HG03095 (cell line): Measurements from ENCODE around the gene SPATS2L.

Experiments
- ATAC-seq: cut with Tn5 transposase; IDR thresholded peaks from one replicate; pipeline ENCODE4 v1.9.1; 2021; ENCODE audit warnings: moderate library complexity; ENCODE audit not compliant: unreplicated experiment

Gene SPATS2L

DNA sequence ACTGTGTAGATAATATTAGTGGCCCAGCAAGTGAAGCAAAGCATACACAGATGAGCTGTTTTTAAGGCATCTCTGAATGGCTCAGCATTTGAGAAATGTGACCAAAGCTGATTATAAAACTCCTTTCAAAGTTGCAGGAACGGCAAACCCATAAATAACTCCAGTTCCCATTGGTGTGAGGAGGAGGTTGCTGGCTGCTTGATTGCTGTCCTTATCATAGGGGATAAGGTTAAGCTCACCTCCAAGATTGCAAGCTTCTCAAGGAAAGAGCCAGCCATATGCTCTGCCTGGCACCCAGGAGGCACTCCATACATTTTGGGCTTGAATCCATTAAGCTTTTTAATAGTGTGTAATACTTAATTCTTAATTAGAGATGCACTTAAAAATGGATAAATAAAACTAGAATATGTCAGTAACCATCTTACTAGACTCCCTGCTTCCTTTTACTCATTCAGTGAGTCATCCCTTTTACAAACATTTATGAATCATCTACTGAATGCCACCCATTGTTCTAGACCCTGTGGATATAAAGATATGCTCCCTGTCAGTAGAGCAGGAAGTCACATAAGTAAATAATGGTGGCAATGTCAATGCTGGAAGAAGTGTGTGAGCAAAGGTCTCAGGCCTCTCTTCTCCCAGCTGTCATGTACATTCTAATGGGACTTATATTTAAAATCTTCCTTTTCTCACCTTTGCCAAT lies 99.3 kb downstream of the SPATS2L start:
- peak; percentile 43 for ATAC-seq

- peak; percentile 53 for ATAC-seq
Measured at GRCh38 chr2:200406379-200406778, 99.9 kb downstream of the SPATS2L start.

- no peak for ATAC-seq
Measured at GRCh38 chr2:200408428-200409316, 102.2 kb downstream of the SPATS2L start.

DNA sequence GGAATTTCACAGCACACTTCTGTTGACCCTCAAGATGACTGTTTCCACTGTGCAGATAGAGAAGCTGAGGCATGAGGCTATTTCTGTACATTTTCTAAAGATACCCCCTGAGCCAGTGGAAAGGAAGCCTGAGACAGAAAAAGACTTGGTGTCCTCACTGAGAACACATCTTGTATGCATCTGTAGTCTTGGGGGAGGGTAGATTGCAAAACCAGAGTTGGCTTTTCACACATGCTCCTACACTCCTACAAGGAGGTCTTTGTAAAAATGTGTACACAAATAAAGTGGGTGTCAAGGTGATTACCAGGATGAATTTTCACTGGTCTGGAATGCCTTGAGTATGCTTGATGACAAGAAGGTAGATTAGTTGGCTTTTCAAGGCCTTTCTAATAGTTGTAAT lies 105.3 kb downstream of the SPATS2L start:
- ATAC-seq = no peak

DNA sequence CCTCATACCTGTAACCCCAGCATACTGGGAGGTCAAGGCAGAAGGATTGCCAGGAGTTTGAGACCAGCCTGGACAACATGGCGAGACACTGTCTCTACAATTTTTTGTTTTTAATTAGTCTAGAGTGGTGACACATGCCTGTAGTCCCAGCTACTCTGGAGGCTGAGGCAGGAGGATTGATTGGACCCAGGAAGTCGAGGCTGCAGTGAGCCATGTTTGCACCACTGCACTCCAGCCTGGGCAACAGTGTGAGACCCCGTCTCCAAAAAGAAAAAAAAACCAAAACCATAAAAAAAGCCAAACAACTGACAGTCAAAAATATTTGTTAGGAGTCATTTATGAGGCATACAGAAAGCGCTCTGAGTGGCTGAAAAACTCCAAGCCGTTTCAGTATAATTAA lies 107.9 kb downstream of the SPATS2L start:
- ATAC-seq = no peak

- ATAC-seq = no peak
Measured at GRCh38 chr2:200415455-200415854, 109.0 kb downstream of the SPATS2L start.

DNA sequence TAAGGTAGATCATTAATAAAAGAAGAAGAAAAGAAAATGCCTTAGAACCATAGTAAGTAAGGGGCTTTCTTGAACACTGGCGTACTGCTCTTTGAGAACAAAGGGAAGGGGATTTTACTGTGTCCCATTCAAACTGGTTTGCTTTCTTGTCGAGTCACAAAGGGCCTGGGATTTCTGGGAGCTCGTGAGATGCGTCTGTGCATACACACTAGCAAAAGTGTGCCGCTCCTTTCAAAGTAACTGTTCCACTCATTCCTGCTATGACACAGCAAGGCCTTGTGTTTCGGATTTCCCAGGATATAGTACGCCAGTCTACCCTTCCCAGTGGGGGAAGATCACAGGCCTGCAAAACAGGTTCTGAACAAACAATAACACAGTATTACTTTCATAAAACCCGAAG lies 110.4 kb downstream of the SPATS2L start:
- no peak for ATAC-seq

DNA sequence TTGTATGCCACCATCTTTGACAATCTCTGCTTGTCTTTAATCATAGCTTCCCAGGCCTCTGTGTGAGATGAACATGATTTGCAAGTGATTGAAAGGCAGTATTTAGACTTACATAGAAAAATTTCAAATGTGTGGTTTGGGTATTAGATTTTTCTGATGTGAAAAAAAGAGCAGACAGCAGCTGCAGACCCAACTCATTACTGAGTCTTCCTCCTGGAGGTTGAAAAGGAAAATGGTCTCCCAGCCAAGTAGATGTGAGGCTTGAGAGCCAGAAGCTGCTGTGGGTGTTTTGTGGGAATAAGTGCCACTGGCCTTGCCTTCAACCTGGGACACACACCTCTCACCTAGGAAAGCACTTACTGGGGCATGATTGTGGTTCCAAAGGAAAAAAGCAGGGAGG lies 110.9 kb downstream of the SPATS2L start:
- no peak for ATAC-seq

DNA sequence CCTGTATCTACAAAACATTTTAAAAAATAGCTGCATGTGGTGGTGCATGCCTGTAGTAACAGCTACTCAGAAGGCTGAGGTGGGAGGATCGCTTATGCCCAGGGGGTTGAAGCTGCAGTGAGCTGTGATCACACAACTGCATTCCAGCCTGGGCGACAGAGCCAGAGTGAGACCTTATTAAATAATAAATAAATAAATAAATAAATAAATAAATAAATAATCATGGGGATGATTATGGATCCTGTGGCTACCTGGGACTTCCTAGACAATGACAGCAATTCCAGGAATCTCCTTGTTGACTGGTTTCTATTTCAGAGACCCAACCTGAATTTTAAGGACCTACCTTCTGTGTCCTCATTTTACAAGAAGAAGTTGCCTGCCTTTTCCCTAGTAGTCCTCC lies 111.9 kb downstream of the SPATS2L start:
- ATAC-seq = no peak

- ATAC-seq = no peak
Measured at GRCh38 chr2:200419325-200419724, 112.8 kb downstream of the SPATS2L start.

DNA sequence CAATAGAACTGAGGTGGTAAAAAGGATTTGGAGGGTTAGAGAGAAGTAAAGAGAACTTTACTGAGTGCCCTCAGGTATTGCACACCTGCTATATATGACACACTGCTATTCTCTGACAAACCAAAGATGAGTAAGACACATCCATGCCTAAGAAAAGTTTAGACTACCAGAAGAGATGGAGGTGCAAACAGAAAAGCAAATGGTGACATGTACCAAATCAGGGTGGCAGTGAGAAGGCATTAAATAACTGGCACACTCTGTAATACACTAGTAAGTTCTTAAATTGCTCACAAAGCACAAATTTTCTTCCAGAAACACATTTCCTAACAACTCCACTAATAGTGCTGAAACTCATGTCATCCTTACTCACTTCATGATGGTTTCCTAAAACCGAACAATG lies 114.8 kb downstream of the SPATS2L start:
- no peak for ATAC-seq

GRCh38 chr2:200422071-200422470 lies 115.6 kb downstream of the SPATS2L start:
- no peak for ATAC-seq

DNA sequence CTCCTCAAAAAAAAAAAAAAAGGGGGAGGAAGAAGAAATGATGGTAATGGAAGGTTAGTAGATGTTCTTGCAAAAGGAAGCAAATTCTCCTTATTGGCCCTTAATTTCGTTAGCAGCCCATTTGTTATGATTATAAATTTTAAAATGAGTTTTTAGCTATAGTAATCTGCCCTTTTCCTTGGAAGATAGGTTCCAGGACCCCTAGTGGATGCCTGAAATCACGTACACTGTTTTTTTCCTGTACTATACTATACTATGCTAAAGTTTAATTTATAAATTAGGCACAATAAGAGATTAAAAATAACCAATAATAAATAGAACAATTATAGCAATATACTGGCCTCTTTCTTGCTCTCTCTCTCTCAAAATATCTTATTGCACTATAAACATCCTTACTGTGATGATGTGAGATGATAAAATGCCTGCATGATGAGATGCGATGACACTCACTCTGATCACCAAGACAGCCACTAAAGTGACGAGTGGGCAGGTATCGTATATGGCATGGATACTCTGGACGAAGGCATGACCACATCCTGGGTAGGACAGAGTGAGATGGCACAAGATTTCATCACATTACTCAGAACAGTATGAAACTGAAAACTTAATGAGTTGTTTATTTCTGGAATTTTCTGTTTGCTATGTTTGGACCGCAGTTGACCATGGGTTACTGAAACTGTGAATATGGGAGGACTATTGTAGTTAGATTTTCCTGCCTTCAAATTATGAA lies 116.2 kb downstream of the SPATS2L start:
- ATAC-seq = no peak

- ATAC-seq = no peak
Measured at GRCh38 chr2:200423541-200423940, 117.0 kb downstream of the SPATS2L start.

GRCh38 chr2:200425026-200425821 lies 118.7 kb downstream of the SPATS2L start:
- ATAC-seq = no peak

DNA sequence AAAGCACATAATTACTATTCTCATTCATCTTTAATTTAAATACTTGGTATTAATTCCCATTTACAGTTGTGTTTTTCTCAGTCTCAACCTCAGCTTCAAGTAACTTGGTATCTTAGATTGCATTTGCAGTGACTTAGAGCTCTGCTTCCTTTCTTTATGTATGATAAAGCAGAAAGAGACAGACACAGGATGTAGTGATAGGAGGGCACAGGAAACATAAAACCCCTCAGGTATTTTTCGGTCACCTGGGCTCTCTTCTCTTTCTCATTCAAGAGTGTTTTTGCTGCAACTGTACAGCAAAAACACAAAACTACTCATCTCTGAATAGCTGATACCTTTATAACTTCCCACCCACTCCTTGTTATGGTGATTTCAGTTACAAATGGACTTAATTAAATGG lies 120.3 kb downstream of the SPATS2L start:
- ATAC-seq = no peak

GRCh38 chr2:200428961-200429665 lies 122.6 kb downstream of the SPATS2L start:
- ATAC-seq = peak; percentile 77

- no peak for ATAC-seq
Measured at GRCh38 chr2:200430017-200430416, 123.5 kb downstream of the SPATS2L start.

DNA sequence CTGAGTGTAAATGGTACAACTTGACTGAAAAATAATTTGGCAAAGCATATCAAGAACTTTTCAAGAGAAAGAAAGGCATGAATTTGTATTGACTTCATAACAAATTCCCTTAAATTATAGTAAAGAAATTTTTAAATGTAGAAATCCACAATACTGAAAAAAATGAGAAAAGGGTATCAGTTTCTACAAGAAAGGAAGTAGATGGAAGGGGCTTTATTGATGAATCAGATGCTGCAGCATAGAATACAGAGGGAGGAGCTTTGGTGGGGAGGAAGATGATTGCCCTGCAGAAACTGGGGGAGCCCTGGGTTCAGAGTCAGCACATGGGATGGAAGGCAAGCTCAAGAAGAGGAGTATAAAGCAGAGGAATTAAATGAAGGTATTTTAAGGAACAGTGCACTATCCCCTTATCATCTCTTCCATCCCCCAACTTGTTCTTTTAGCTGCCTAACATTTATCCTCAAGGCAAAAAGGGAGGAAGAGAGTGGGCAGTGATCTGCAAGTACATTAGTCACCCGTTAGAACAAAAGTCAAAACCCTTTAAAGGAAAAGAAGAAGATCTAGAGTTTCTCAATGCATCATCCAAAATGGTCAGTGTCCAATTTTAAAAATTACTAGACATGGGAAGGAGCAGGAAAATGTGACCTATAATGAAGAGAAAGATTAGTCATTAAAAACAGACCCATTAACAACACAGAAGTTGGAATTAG lies 125.7 kb downstream of the SPATS2L start:
- no peak for ATAC-seq

DNA sequence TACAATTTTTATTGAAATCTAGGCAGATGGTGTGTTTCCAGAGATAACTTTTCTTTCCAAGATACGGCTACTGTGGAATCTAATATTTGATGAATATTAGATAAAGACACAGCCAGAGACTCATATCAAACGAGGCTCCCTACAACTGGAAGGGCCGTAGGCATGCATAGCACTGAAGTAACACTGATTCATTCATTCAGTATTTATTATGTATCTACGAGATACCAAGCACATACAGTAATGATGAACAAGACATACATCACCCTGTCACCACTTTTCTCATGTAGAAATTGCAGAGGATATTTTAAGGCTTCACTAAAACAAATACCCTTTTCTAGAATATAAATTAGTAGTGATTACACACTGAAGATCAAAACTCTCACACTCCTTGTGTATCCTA lies 128.9 kb downstream of the SPATS2L start:
- ATAC-seq = no peak
